ENCODE results near the gene TRIP10. TPM values are rescaled to one million over a fixed set of nuclear protein-coding genes. Genes with fewer than 3 reads are reported as not detected.
A peak's percentile ranks its signal among the peaks of the same experiment; 100 is the strongest.
"Not testable (repeated sequence)": the region's sequence is repeated elsewhere in the genome, so short reads cannot be mapped to it uniquely, and the experiment has no call there.

Gene TRIP10
- total RNA-seq, 1 donor, result 36.2 TPM

- Histone ChIP-seq H3K79me2 (ENCODE audit: insufficient read depth, low read length) (no peaks in the 10 kb centered on the region), H2AFZ (ENCODE audit: low read length) (no peak overlapping the region), H3K27me3 (ENCODE audit: insufficient read depth, low read length) (peaks cover 18% of the 10 kb centered on the region), H3K4me1 (ENCODE audit: insufficient read depth, low read length) (no peaks in the 10 kb centered on the region), H3K4me3 (ENCODE audit: insufficient read depth, low read length) (no peak overlapping the region), H3K4me2 (ENCODE audit: insufficient read depth, low read length) (no peak overlapping the region), H3K9me3 (ENCODE audit: low read depth, low read length) (no peaks in the 10 kb centered on the region), H3K27ac (ENCODE audit: low read depth, low read length) (no peak overlapping the region), H4K20me1 (ENCODE audit: insufficient read depth, low read length) (no peaks in the 10 kb centered on the region), H3K36me3 (ENCODE audit: insufficient read depth, low read length) (no peaks in the 10 kb centered on the region)
- no peak for DNase-seq (ENCODE audit: insufficient read length, low spot score, missing footprints)
- no peak for TF ChIP-seq CTCF (IDR thresholded peaks at IDR 0.05; ENCODE audit: extremely low read depth, low read depth, low read length)
Observed at GRCh38 chr19:6708346-6708745, 31.1 kb upstream of the TRIP10 start.

- peaks cover 18% of the 10 kb centered on the region for H3K27me3 ChIP-seq (ENCODE audit: insufficient read depth, low read length)
- not testable (repeated sequence) for H3K27ac ChIP-seq (ENCODE audit: low read depth, low read length); H3K4me3 ChIP-seq (ENCODE audit: insufficient read depth, low read length); H2AFZ ChIP-seq (ENCODE audit: low read length); H3K36me3 ChIP-seq (ENCODE audit: insufficient read depth, low read length); H4K20me1 ChIP-seq (ENCODE audit: insufficient read depth, low read length); H3K4me1 ChIP-seq (ENCODE audit: insufficient read depth, low read length); H3K9me3 ChIP-seq (ENCODE audit: low read depth, low read length); H3K79me2 ChIP-seq (ENCODE audit: insufficient read depth, low read length); H3K4me2 ChIP-seq (ENCODE audit: insufficient read depth, low read length)
- peak; percentile 53 for DNase-seq (ENCODE audit: insufficient read length, low spot score, missing footprints)
Observed at GRCh38 chr19:6708913-6709312, 30.6 kb upstream of the TRIP10 start.

GRCh38 chr19:6709549-6709948 is 29.9 kb upstream of the TRIP10 start:
- Histone ChIP-seq H3K9me3 (ENCODE audit: low read depth, low read length) (no peaks in the 10 kb centered on the region), H3K4me1 (ENCODE audit: insufficient read depth, low read length) (no peaks in the 10 kb centered on the region), H3K4me3 (ENCODE audit: insufficient read depth, low read length) (no peak overlapping the region), H3K4me2 (ENCODE audit: insufficient read depth, low read length) (no peak overlapping the region), H4K20me1 (ENCODE audit: insufficient read depth, low read length) (no peaks in the 10 kb centered on the region), H3K79me2 (ENCODE audit: insufficient read depth, low read length) (no peaks in the 10 kb centered on the region), H3K27ac (ENCODE audit: low read depth, low read length) (no peak overlapping the region), H2AFZ (ENCODE audit: low read length) (no peak overlapping the region), H3K27me3 (ENCODE audit: insufficient read depth, low read length) (peaks cover 18% of the 10 kb centered on the region), H3K36me3 (ENCODE audit: insufficient read depth, low read length) (no peaks in the 10 kb centered on the region)
- DNase-seq (ENCODE audit: insufficient read length, low spot score, missing footprints), result peak; percentile 51
- no peak for TF ChIP-seq CTCF (IDR thresholded peaks at IDR 0.05; ENCODE audit: extremely low read depth, low read depth, low read length)

- DNase-seq (ENCODE audit: insufficient read length, low spot score, missing footprints), result peak; percentile 83
- no peaks in the 10 kb centered on the region for H4K20me1 ChIP-seq (ENCODE audit: insufficient read depth, low read length)
- TF ChIP-seq CTCF (IDR thresholded peaks at IDR 0.05; ENCODE audit: extremely low read depth, low read depth, low read length), result no peak
Observed at GRCh38 chr19:6710273-6711077, 29.0 kb upstream of the TRIP10 start.

More at GRCh38 chr19:6710273-6711077, 29.0 kb upstream of the TRIP10 start:
- no peaks in the 10 kb centered on the region for H3K9me3 ChIP-seq (ENCODE audit: low read depth, low read length)
- H3K4me1 ChIP-seq (ENCODE audit: insufficient read depth, low read length), result no peaks in the 10 kb centered on the region
- H3K79me2 ChIP-seq (ENCODE audit: insufficient read depth, low read length), result no peaks in the 10 kb centered on the region
- H3K4me2 ChIP-seq (ENCODE audit: insufficient read depth, low read length), result no peak overlapping the region
- peaks cover 18% of the 10 kb centered on the region for H3K27me3 ChIP-seq (ENCODE audit: insufficient read depth, low read length)
- no peaks in the 10 kb centered on the region for H3K36me3 ChIP-seq (ENCODE audit: insufficient read depth, low read length)
- no peak overlapping the region for H3K27ac ChIP-seq (ENCODE audit: low read depth, low read length)
- H2AFZ ChIP-seq (ENCODE audit: low read length), result no peak overlapping the region
- H3K4me3 ChIP-seq (ENCODE audit: insufficient read depth, low read length), result no peak overlapping the region

All from osteoblast (primary cell).